NCI-H524 treated with DMSO at 0.1 percent for 48 hours (cell line): ENCODE measurements around the gene POFUT1.

Experiments
- DNase-seq: peaks from one replicate; lab custom pipeline; 2025; lab: John Stamatoyannopoulos, UW

Gene POFUT1

GRCh38 chr20:32278199-32278643 is 70.5 kb downstream of the POFUT1 start:
- DNase-seq = no peak

DNA sequence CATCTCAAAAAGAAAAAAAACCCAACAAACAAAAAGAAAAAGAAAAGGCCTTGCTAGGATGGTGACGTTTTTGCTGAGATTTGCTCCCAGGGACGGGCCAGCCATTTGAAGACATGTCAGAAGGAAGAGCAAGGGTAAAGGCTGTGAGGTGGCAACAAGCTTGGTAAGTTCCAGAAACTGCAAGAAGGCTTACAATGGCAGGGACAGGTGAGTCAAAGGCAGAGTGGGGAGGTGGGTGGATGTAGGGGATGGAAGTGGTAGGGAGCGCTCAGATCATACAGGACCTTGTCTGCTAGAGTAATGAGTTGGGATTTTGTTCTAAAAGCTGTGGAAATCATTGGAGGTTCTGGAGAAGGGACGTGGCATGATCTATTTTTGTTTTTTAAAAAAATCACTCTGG is 74.0 kb downstream of the POFUT1 start:
- no peak for DNase-seq

GRCh38 chr20:32282461-32282860 is 74.8 kb downstream of the POFUT1 start:
- DNase-seq = peak; percentile 69

DNA sequence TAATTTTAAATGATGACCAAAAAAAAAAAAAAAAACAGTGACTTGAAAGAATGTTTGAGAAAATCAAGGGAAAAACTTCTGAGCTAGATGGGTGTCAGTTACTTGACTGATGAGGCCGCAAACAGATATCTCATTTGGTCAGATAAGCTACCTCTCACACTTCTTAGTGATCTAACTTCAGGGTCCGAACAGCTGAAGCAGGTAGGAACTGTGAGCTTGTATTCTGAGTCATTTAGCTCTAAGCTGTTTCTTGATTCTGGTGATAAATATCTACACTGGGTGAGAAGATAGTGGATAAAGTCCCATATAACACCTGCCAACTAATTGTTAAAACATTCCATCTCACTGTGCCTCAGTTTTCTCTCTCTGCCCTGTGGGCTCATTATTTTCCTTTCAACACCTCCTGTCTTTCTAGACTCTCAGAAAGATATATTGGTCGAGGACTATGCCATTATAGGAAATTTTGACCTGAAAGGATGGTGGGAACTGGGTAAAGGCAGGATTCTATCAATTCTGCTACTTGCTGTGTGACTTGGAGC is 77.5 kb downstream of the POFUT1 start:
- no peak for DNase-seq

DNA sequence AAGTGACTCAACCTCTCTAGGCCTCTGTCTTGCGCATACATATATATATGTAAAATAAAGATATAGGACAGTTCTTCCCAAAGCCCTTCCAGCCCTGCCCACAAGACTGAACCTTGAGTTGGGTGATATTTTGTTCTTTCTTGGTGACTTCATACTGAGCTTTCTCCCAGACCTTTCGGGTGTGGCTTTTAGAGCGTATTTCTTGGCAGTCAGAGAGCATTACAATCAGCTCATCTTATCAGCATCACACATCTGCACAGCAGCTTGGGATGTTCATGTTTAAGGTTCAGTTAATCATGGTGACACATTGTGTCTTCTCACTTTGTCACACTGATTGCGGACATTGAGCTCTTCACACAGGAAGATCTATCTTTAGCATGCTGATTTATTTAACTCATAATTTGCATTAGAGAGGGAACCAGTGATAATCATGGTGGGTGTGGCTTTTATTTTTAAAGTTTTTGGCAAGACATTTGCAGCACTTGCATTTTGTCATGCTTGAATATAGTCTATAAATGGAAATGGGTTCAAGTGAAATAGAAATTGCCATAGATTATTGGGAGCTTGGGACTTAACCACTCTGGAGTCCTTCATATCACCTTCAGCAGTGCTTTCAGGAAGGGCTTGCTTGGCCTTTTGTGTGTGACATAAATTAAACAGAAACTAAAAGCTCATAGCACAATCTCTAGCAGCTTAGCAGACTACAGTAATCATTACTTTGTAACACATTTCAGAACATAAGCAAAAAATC is 78.1 kb downstream of the POFUT1 start:
- DNase-seq = no peak

DNA sequence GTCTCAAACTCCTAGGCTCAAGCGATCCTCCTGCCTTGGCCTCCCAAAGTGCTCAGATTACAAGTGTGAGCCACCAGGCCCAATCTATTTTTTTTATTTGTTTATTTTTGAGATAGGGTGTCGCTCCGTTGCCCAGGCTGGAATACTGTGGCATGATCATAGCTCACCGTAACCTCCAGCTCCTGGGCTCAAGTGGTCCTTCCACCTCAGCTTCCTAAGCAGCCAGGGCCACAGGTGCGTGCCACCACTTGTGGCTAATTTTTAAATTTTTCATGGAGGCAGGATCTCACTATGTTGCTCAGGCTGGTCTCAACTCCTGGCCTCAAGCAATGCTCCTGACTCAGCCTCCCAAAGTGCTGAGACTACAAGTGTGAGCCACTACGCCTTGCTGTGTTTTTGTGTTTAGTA is 79.6 kb downstream of the POFUT1 start:
- no peak for DNase-seq
